ENCODE data around the gene DKK2. TPM values are rescaled to one million over a fixed set of nuclear protein-coding genes. Genes with fewer than 3 reads are reported as not detected.

The DKK2 gene
- polyA plus RNA-seq, 2 of the 4 experiments (the other 2 are of a cell fraction): not detected

DNA sequence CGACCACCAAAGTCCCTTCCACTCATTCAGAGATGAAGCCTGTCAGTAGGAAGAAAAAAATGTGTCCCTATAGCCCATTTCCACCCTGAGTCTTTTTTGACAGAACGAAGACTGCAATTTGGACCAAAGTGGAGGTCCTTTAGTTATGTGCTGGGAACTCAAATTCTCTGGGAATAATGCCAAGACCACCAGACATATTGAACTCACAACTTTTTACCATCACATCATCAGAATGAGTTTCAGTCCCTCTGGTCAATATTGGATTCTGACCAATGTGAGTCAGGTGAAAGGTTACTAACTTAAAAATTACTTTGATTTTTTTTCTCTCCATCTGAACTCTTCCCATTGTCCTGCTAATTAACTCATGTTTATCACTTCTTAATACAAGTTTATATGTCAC lies 128.9 kb downstream of the DKK2 start:
- WGBS (ENCODE audit: missing lambda C conversion rate): 5% methylated on average over 2 of the region's 2 CpGs
- Histone ChIP-seq H3K4me3 (no peak overlapping the region), H3K9me3 (no peaks in the 10 kb centered on the region), H3K4me1 (no peaks in the 10 kb centered on the region), H3K4me2 (no peak overlapping the region), H3K27ac (no peak overlapping the region)
- POLR2A ChIA-PET: no interaction called here
- no peak for DNase-seq (ENCODE audit: low read depth in 1 of 2, low spot score in 1 of 2)
- no peak for TF ChIP-seq SREBF2 (IDR thresholded peaks at IDR 0.05)
- TF ChIP-seq RFX5 (IDR thresholded peaks at IDR 0.05): no peak
- TF ChIP-seq PHF8 (IDR thresholded peaks at IDR 0.05; ENCODE audit: borderline replicate concordance, low read depth): no peak
- TF ChIP-seq HOXB5 (CRISPR knock-in tag; IDR thresholded peaks at IDR 0.05): no peak
- no peak for FAIRE-seq
- no peak for ATAC-seq
- CTCF ChIA-PET: no interaction called here

- no peak for FAIRE-seq
- no peak for TF ChIP-seq RARB (CRISPR knock-in tag; IDR thresholded peaks at IDR 0.05)
- TF ChIP-seq, protein P1, sequence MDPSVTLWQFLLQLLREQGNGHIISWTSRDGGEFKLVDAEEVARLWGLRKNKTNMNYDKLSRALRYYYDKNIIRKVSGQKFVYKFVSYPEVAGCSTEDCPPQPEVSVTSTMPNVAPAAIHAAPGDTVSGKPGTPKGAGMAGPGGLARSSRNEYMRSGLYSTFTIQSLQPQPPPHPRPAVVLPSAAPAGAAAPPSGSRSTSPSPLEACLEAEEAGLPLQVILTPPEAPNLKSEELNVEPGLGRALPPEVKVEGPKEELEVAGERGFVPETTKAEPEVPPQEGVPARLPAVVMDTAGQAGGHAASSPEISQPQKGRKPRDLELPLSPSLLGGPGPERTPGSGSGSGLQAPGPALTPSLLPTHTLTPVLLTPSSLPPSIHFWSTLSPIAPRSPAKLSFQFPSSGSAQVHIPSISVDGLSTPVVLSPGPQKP (IDR thresholded peaks at IDR 0.05; ENCODE audit: low read depth, low read length): no peak
- no peak for TF ChIP-seq BCL3 (IDR thresholded peaks at IDR 0.05)
- TF ChIP-seq, protein P2, sequence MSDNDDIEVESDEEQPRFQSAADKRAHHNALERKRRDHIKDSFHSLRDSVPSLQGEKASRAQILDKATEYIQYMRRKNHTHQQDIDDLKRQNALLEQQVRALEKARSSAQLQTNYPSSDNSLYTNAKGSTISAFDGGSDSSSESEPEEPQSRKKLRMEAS (IDR thresholded peaks at IDR 0.05): no peak
- TF ChIP-seq FOSB (CRISPR knock-in tag; IDR thresholded peaks at IDR 0.05): no peak
- no peak for TF ChIP-seq RAD21 (conservative IDR thresholded peaks at IDR 0.05 in 1 of 2, IDR thresholded peaks at IDR 0.05 in 1 of 2)
- no peak for TF ChIP-seq MYC (IDR thresholded peaks at IDR 0.05; ENCODE audit: borderline replicate concordance, low read length)
- TF ChIP-seq KDM5A (IDR thresholded peaks at IDR 0.05): no peak
- no peak for TF ChIP-seq BHLHE40 (IDR thresholded peaks at IDR 0.05; ENCODE audit: low read depth, low read length)
- TF ChIP-seq ZSCAN20 (CRISPR knock-in tag; IDR thresholded peaks at IDR 0.05): no peak
- TF ChIP-seq TP53 (CRISPR knock-in tag; IDR thresholded peaks at IDR 0.05): no peak
- TF ChIP-seq, protein P3, sequence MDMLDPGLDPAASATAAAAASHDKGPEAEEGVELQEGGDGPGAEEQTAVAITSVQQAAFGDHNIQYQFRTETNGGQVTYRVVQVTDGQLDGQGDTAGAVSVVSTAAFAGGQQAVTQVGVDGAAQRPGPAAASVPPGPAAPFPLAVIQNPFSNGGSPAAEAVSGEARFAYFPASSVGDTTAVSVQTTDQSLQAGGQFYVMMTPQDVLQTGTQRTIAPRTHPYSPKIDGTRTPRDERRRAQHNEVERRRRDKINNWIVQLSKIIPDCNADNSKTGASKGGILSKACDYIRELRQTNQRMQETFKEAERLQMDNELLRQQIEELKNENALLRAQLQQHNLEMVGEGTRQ (IDR thresholded peaks at IDR 0.05): no peak
- no peak for TF ChIP-seq TFCP2L1 (CRISPR knock-in tag; IDR thresholded peaks at IDR 0.05)
- TF ChIP-seq REST (IDR thresholded peaks at IDR 0.05): no peak
- no peak for TF ChIP-seq MAFK (IDR thresholded peaks at IDR 0.05; ENCODE audit: partially characterized antibody)
- no peak for TF ChIP-seq POLR2A (IDR thresholded peaks at IDR 0.05; ENCODE audit: low read length)
- no peak overlapping the region for H3K4me3 ChIP-seq
Measured at GRCh38 chr4:106906728-106907127, 129.4 kb downstream of the DKK2 start.

More at GRCh38 chr4:106906728-106907127, 129.4 kb downstream of the DKK2 start:
- Histone ChIP-seq H3K9me3 (no peaks in the 10 kb centered on the region), H3K4me1 (no peaks in the 10 kb centered on the region), H3K27ac (no peak overlapping the region), H3K4me2 (no peak overlapping the region)
- CTCF ChIA-PET: no interaction called here
- ATAC-seq (no peak), DNase-seq (ENCODE audit: low read depth in 1 of 2, low spot score in 1 of 2) (no peak)
- WGBS (ENCODE audit: missing lambda C conversion rate): 0% methylated on average over 1 of the region's 1 CpG
- POLR2A ChIA-PET: no interaction called here

Measured in A549 (cell line).